Measurements from ENCODE around the gene RBBP4. TPM values are rescaled to one million over a fixed set of nuclear protein-coding genes. Genes with fewer than 3 reads are reported as not detected.

RBBP4 gene
- polyA plus RNA-seq, 1 donor from 2014 or later, result 270 TPM

DNA sequence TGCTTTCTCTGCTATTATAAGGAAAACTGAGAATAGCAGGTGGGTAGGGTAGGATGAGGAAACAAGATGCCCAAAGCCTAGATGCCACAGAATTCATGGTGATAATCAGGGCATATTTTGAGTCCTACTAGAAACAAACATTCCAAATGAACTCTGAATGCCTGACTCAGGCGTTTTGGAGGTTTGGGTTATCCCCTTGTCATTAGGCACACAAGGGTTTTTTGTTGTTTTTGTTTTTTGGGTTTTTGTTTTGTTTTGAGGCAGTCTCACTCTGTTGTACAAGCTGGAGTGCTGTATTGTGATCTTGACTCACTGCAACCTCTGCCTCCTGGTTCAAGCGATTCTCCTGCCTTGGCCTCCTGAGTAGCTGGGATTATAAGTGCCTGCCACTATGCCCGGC, 32.4 kb downstream of the RBBP4 start:
- Histone ChIP-seq H3K4me3 (ENCODE audit: low read length) (no peak overlapping the region), H3K27me3 (ENCODE audit: insufficient read depth, low read depth, low read length) (no peaks in the 10 kb centered on the region), H3K9ac (ENCODE audit: low read length) (no peak overlapping the region), H3K36me3 (ENCODE audit: insufficient read depth, low read length) (peaks cover 23% of the 10 kb centered on the region), H3K9me2 (ENCODE audit: insufficient read depth, low read length) (no peaks in the 10 kb centered on the region), H4K20me1 (ENCODE audit: insufficient read depth) (no peaks in the 10 kb centered on the region), H3K27ac (ENCODE audit: low read length) (no peak overlapping the region), H2AFZ (ENCODE audit: low read depth, low read length) (no peak overlapping the region), H3F3A (ENCODE audit: insufficient read depth, low read length, poor library complexity, severe bottlenecking) (no peaks in the 10 kb centered on the region), H3K9me3 (ENCODE audit: low read length) (no peaks in the 10 kb centered on the region), H3K4me2 (ENCODE audit: low read length) (no peak overlapping the region), H3K79me2 (replicated peaks; ENCODE audit: insufficient read depth, low read length) (no peaks in the 10 kb centered on the region)
- TF ChIP-seq TAF1 (IDR thresholded peaks at IDR 0.05; ENCODE audit: low read depth), result no peak
- TF ChIP-seq REST (IDR thresholded peaks at IDR 0.05; ENCODE audit: borderline replicate concordance), result no peak
- no peak for TF ChIP-seq EZH2 (IDR thresholded peaks at IDR 0.05; ENCODE audit: borderline replicate concordance, insufficient read depth, low read length, poor library complexity, severe bottlenecking)
- TF ChIP-seq SMC3 (conservative IDR thresholded peaks at IDR 0.05; ENCODE audit: poor library complexity), result no peak
- TF ChIP-seq POLR2AphosphoS5 (IDR thresholded peaks at IDR 0.05), result no peak
- TF ChIP-seq EP300 (conservative IDR thresholded peaks at IDR 0.05; ENCODE audit: poor library complexity, severe bottlenecking), result no peak
- TF ChIP-seq MXI1 (conservative IDR thresholded peaks at IDR 0.05; ENCODE audit: poor library complexity, severe bottlenecking), result no peak
- TF ChIP-seq RAD21 (conservative IDR thresholded peaks at IDR 0.05), result no peak
- TF ChIP-seq CTCF (IDR thresholded peaks at IDR 0.05; ENCODE audit: poor library complexity, severe bottlenecking), result no peak

- H2AFZ ChIP-seq (ENCODE audit: low read depth, low read length), result no peak overlapping the region
- no peaks in the 10 kb centered on the region for H3K27me3 ChIP-seq (ENCODE audit: insufficient read depth, low read depth, low read length)
- peaks cover 23% of the 10 kb centered on the region for H3K36me3 ChIP-seq (ENCODE audit: insufficient read depth, low read length)
- TF ChIP-seq TAF1 (IDR thresholded peaks at IDR 0.05; ENCODE audit: low read depth), result no peak
- no peak overlapping the region for H3K4me3 ChIP-seq (ENCODE audit: low read length)
- no peaks in the 10 kb centered on the region for H3K9me3 ChIP-seq (ENCODE audit: low read length)
- H3K4me2 ChIP-seq (ENCODE audit: low read length), result no peak overlapping the region
- no peaks in the 10 kb centered on the region for H4K20me1 ChIP-seq (ENCODE audit: insufficient read depth)
- H3K9me2 ChIP-seq (ENCODE audit: insufficient read depth, low read length), result no peaks in the 10 kb centered on the region
- no peak overlapping the region for H3K9ac ChIP-seq (ENCODE audit: low read length)
- H3K27ac ChIP-seq (ENCODE audit: low read length), result no peak overlapping the region
- no peaks in the 10 kb centered on the region for H3K79me2 ChIP-seq (replicated peaks; ENCODE audit: insufficient read depth, low read length)
- H3F3A ChIP-seq (ENCODE audit: insufficient read depth, low read length, poor library complexity, severe bottlenecking), result no peaks in the 10 kb centered on the region
These were observed 33.3 kb downstream of the RBBP4 start for GRCh38 chr1:32684167-32684811.
